DMS 273 (cell line): Measurements from ENCODE around the gene HPSE.

Experiments used
- DNase-seq: peaks from one replicate; lab custom pipeline; 2025; ENCODE audit not compliant: unreplicated experiment; lab: John Stamatoyannopoulos, UW

HPSE gene

DNA sequence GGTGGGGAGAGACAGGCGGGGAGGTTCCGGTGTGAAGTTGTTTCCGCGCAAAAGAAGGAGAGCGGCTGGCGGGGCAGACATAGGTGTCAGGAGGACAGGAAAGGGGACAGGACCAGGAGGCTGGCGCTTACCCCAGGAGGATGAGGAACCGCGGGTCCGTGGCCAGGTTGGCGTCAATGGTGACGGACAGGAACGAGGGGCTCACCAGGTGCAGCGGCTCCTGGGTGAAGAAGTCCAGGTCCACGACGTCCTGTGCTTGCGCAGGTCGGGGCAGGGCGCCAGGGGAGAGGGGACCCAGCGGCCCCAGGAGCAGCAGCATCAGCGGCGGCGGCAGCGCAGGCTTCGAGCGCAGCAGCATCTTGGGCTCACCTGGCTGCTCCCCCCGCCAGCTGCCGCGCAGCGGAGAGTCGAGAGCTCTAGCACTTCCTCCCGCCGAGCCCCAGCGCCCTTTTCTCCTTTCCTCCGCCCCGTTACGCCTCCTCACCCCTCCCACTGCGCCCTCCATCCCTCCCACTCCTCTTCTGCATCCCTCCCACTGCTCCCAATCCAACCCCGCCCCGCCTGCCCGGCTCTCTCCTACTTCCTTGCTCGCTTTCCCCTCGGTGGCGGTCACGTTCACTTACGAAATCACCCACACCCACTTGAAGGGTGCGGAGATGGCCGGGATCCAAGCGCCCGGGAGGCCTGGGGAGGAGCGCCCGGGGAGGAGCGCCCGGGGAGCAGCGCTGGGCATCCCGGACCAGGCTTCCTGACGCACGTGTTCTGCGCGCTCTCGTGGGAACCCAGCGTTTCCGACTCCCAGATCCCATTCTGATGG is at the start of gene HPSE:
HPSE (minus strand) TSS at position 424 of the 817 bp plus-strand sequence; CDS start at position 358, 66 bp downstream.
- peak; percentile 84 for DNase-seq

DNA sequence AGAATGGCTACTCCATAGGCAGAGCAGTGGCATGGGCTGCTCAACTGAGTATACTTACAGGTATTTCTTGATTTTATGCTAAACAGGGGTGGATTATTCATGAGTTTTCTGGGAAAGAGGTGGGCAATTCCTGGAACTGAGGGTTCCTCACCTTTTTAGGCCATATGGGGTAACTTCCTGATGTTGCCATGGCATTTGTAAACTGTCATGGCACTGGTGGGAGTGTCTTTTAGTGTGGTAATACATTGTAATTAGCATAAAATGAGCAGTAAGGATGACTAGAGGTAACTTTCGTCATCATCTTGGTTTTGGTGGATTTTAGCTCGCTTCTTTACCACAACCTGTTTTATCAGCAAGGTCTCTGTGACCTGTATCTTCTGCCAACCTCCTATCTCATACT is 48.2 kb upstream of the HPSE start:
- no peak for DNase-seq

DNA sequence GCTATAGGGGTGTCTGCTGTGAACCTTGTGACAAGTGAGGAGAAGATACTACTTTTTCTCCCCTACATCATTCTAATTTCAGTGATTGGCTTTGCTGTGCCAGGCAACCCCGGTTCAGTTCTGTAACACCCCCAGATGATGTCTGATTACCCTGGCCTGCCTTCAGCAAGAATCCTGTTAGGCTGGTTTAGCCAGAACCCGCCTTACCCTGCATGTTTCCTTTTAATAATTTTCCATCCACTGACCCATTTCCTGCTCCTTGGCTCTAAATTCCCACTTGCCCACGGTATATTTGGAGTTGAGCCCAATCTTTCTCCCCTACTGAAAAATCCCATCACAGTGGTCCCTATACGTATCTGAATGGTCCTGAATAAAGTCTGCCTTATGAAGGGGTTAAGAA is 46.5 kb upstream of the HPSE start:
- DNase-seq = no peak

GRCh38 chr4:83378419-83378818 is 43.8 kb upstream of the HPSE start:
- peak; percentile 43 for DNase-seq

DNA sequence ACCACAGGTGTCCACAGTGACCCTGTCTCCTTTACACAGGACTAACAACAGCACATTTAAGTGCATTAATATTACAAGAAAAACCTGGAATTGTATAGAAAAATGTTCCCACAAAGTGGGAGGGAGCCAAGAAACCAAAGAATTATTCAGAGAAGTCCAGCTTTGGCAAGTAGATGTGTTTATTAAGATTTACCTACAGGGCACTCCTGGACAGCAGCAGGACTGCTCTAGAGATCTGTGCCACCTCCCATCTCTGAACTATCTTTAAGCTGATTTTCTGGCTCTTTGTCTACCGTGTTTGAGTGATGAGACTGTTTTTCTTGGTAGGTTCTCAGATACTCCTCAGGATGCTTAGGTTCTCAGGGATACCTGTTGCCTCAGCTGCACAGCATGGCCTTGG is 38.3 kb upstream of the HPSE start:
- DNase-seq = no peak

DNA sequence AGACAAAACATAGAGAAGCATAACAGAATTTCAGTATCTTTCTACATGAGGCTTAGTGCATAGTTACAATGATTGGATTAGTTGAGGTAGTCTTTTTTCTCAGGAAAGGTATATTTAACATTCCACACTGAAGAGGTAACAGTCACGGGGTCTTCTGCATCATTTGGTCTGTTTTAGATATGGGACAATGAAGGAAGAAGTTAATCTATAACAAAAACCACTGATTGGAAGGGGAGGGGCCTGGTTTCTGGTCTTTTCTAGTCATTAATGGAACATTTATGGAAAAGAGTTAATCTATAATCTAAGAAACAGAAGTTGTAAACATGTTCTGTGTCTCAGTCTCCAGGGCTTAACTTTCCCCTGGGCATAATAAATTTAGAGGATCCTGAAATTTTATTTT is 37.3 kb upstream of the HPSE start:
- DNase-seq = no peak

DNA sequence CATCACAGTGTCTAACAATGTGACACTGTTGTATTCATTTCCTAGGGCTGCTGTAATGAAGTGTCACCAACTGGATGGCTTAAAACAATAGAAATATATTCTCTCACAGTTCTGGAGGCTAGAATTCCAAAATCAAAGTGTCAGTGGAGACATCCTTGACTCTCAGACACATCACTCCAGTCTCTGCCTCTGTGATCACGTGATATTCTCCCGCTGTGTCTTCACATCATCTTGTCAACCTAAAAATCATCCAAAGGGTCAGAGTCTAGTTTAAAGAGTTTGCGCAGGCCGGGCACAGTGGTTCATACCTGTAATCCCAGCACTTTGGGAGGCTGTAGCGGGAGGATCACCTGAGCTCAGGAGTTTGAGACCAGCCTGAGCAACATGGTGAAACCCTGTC is 36.6 kb upstream of the HPSE start:
- no peak for DNase-seq

- DNase-seq = no peak
These were observed 35.9 kb upstream of the HPSE start for GRCh38 chr4:83370640-83370906.

DNA sequence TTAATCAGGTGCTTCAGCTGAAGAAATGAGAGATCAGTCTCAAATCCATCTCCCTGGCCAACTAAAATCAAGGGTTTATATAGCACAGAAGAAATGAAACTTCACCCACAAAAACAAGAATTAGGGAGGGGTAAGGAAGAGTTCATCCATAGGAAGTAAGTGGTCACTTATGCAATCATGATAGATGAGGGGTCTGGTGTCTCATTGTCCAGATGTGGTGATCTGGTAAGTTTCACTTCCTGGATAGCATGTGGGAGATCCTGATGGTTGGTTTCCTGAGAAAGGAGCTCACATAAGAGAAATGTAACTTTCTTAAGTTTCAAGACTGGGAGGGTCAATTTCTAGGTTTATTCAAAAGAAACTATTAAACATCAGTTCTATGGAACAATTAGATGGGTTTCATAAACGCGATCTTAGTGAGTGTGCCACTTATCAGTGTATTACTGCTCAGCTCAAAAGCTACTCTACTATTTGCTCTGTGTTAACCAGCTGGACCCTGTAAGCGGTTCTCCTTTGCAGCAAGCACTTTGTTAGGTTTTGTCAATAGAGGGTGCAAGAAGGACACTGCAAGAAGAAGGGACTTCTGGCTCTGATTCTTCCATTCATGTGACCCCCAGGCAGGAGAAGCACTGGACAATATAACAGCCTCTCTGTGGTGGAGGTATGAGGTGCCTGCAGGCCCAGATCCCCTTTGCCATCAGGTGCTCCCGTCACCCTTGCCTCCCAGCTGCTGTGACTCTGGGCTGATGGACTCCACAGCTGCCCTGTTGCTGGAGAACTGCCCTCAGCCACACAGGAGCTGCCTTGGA is 35.4 kb upstream of the HPSE start:
- no peak for DNase-seq

DNA sequence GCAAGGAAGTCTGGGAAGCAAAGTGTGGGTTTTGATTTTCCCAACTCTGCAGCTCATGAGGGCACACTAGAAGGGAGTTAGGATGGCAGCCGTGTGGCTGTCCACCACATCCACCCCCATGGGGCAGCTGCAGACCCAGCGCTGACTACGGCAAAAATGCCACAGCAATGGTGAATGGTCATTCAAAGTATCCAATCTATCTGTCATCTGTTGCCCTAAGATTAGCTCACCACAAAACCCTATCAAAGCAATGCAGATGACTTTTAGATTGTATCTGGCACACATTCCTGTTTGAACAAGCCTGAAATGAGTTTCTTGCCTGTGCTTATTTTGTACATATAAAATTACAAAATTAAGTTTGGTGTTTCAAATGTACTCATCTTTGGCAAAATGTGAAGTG is 29.7 kb upstream of the HPSE start:
- DNase-seq = no peak

GRCh38 chr4:83362492-83363329 is 28.1 kb upstream of the HPSE start:
- peak; percentile 19 for DNase-seq

- no peak for DNase-seq
These were observed 26.9 kb upstream of the HPSE start for GRCh38 chr4:83361416-83362103.

DNA sequence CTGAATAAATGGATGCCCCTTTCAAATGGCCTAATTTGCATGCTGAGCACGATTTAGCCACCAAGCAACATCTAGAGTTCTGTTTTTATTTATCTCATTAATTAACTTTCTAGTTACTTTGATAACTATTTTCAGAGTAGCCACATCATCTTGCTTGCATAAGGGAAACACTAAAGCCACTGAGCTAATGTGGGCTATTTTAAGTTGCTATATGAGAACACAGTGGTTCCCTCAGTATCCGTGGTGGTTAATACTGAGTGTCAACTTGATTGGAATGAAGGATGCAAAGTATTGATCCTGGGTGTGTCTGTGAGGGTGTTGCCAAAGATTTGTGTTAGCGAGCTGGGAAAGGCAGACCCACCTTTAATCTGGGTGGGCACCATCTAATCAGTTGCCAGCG is 25.4 kb upstream of the HPSE start:
- DNase-seq = no peak

- no peak for DNase-seq
These were observed 23.8 kb upstream of the HPSE start for GRCh38 chr4:83358410-83358809.

GRCh38 chr4:83356899-83357661 is 22.4 kb upstream of the HPSE start:
- peak; percentile 3 for DNase-seq

DNA sequence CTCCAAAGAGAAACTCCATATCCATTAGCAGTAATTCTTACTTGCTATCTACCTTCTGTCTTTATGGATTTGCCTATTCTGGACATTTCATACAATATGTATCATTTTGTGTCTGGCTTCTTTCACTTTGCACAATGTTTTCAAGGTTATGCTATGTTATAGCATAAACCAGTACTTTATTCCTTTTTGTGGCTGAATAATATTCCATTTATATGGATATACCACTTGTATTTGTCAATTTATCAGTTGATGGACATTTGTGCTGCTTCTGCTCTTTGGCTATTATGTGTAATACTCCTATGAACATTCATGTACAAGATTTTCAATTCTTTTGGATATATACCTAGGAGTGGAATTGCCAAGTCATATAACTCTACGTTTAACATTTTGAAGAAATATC is 18.9 kb upstream of the HPSE start:
- no peak for DNase-seq

DNA sequence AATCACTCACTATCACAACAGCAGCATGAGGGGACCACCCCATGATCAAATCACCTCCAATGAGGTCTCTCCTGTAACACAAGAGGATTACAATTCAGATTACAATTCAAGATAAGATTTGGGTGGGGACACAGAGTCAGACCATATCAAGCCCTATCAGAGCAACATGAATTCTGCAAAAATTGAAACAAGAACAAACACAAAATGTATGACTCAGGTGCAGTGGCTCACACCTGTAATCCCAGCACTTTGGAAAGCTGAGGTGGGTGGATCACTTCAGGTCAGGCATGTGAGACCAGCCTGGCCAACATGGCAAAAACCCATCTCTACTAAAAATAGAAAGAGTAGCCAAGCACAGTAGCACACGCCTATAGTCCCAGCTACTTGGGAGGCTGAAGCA is 13.4 kb upstream of the HPSE start:
- DNase-seq = no peak

DNA sequence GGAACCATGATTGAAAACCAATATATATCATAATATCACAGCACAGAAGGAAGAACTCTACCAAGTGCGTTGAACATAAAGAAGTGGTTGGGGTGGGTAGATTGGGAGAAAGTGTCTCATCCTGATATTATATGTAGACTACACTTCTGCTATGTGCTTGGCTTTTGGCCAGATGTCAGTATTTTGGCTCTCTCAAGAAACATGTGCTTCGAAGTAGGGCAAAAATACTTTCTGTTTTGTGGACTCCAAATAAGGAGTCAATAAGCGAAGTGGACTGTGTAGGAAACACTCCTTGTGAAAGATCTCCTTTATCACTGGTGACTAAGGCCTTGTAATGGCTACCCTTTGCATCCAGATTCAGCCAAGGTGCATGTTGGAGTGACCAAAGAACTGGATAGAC is 7.8 kb upstream of the HPSE start:
- no peak for DNase-seq

DNA sequence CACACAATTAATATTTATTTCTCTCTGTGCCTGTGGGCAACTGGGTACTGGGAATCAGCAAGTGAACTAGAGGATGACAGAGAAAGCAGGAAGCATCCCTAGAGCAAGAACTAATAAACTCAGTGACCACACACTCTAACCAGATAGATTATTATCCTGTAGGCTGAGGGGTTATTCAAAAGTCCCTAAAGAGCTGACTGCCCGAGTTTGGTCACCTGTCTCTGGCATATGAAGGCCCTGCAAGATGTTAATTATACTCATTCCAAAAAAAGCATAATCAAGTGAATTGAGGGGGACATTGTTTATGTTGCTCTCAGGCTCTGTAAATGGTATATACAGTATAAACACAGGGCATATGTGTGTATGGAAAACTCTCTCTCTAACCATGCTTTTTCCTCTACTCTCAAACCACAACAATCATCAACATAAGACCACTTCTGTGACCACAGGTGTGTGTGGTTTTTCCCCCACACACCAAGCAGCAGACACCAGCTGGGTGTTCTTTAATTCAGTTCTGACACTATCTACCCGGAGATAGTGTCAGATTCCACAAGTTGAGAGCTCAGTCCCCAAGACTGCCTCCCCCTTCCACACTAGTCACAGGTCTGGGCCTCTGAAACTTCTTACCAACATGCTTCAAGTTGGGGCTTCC is 6.2 kb upstream of the HPSE start:
- DNase-seq = no peak

DNA sequence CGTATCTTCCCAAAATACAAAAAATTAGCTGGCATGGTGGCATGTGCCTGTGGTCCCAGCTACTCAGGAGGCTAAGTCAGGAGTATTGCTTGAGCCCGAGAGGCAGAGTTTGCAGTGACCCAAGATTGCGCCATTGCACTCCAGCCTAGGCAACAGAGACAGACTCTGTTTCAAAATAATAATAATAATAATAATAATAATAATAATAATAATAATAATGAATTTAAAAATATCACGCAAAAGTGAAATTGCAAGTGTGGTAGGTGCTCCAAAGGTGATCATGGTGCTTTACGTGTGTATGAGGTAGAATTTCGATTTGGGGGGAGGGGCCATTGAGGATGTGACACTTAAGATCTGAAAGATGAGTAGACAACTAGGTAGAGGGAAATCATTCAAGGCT is 4.9 kb upstream of the HPSE start:
- DNase-seq = no peak
